Measurements from ENCODE around the gene NLRC5.

DNA sequence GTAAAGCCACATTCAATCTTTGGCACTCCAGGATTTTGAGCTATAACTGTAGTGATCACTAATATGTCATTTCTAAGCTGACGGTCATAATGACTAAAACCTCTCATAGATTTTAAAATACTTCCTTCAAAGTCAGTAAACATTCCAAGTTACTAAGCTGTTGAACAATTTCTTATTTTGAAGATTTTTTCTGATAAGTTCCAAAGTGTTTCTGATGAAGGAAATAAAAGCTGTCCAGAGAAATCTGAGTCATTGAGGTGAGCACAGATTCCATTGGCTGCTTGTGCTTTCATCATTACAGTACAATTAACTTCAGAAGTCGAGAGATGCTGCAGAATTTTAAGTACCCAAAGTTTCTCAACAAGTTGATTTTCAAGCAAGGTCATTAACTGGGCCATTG, 23.9 kb downstream of the NLRC5 start:
- TF ChIP-seq POLR2A (IDR thresholded peaks at IDR 0.05; ENCODE audit: low read depth, low read length) (no peak), JUN (IDR thresholded peaks at IDR 0.05; ENCODE audit: borderline replicate concordance, insufficient read depth, insufficient read length, low read depth) (no peak), POLR2AphosphoS5 (IDR thresholded peaks at IDR 0.05; ENCODE audit: insufficient read depth, low read depth, low read length) (no peak), MYC (IDR thresholded peaks at IDR 0.05; ENCODE audit: low read depth, low read length) (no peak), FOS (IDR thresholded peaks at IDR 0.05; ENCODE audit: borderline replicate concordance, insufficient read depth, low read length) (no peak), EZH2 (IDR thresholded peaks at IDR 0.05; ENCODE audit: borderline replicate concordance, low read depth, low read length, severe bottlenecking) (no peak), GATA2 (IDR thresholded peaks at IDR 0.05; ENCODE audit: insufficient read depth, insufficient read length, low read depth, low read length) (no peak)
- TF ChIP-seq, protein P1, sequence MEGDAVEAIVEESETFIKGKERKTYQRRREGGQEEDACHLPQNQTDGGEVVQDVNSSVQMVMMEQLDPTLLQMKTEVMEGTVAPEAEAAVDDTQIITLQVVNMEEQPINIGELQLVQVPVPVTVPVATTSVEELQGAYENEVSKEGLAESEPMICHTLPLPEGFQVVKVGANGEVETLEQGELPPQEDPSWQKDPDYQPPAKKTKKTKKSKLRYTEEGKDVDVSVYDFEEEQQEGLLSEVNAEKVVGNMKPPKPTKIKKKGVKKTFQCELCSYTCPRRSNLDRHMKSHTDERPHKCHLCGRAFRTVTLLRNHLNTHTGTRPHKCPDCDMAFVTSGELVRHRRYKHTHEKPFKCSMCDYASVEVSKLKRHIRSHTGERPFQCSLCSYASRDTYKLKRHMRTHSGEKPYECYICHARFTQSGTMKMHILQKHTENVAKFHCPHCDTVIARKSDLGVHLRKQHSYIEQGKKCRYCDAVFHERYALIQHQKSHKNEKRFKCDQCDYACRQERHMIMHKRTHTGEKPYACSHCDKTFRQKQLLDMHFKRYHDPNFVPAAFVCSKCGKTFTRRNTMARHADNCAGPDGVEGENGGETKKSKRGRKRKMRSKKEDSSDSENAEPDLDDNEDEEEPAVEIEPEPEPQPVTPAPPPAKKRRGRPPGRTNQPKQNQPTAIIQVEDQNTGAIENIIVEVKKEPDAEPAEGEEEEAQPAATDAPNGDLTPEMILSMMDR (IDR thresholded peaks at IDR 0.05; ENCODE audit: extremely low read depth in 1 of 2, insufficient read depth in 1 of 2, low read depth in 1 of 2, low read length in 2 of 2), result no peak
- TF ChIP-seq, protein P2, sequence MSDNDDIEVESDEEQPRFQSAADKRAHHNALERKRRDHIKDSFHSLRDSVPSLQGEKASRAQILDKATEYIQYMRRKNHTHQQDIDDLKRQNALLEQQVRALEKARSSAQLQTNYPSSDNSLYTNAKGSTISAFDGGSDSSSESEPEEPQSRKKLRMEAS (IDR thresholded peaks at IDR 0.05; ENCODE audit: insufficient read depth, insufficient read length), result no peak

All from endothelial cell of umbilical vein (primary cell).